T-helper 2 cell (primary cell): Measurements from ENCODE around the gene ICAM4.
"Not testable (repeated sequence)": the region's sequence is repeated elsewhere in the genome, so short reads cannot be mapped to it uniquely, and the experiment has no call there.

ENCODE experiments used
- DNase-seq, 5 experiments: peaks; one replicate each; pipeline versions ENCODE4 v3.0.0 to v3.0.0-alpha.2; 2012 to 2022
- total RNA-seq, 2 donors: gene quantifications; one replicate each; lab custom pipeline; 2026; lab: John Stamatoyannopoulos, UW

Gene ICAM4, protein sequence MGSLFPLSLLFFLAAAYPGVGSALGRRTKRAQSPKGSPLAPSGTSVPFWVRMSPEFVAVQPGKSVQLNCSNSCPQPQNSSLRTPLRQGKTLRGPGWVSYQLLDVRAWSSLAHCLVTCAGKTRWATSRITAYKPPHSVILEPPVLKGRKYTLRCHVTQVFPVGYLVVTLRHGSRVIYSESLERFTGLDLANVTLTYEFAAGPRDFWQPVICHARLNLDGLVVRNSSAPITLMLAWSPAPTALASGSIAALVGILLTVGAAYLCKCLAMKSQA
- 0 to 0.74 reads per million in 2 donors for total RNA-seq

DNA sequence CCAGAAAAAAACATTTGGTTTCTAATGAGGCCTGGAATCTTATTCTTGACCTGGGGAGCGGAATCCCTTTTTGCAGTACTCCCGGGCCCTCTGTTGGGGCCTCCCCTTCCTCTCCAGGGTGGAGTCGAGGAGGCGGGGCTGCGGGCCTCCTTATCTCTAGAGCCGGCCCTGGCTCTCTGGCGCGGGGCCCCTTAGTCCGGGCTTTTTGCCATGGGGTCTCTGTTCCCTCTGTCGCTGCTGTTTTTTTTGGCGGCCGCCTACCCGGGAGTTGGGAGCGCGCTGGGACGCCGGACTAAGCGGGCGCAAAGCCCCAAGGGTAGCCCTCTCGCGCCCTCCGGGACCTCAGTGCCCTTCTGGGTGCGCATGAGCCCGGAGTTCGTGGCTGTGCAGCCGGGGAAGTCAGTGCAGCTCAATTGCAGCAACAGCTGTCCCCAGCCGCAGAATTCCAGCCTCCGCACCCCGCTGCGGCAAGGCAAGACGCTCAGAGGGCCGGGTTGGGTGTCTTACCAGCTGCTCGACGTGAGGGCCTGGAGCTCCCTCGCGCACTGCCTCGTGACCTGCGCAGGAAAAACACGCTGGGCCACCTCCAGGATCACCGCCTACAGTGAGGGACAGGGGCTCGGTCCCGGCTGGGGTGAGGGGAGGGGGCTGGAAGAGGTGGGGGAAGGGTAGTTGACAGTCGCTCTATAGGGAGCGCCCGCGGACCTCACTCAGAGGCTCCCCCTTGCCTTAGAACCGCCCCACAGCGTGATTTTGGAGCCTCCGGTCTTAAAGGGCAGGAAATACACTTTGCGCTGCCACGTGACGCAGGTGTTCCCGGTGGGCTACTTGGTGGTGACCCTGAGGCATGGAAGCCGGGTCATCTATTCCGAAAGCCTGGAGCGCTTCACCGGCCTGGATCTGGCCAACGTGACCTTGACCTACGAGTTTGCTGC, at the start of gene ICAM4:
Gene ICAM4, plus strand, starts transcription at position 153 of the 935 bp plus-strand sequence. Its CDS starts 58 bp downstream, at position 211.
- DNase-seq = peak in 1 of 5 experiments; percentile 52

- no peak for DNase-seq
Measured at GRCh38 chr19:10237702-10238101, 49.1 kb upstream of the ICAM4 start.

- peak in 1 of 5 experiments; percentile 37 for DNase-seq
Measured at GRCh38 chr19:10238172-10238783, 48.5 kb upstream of the ICAM4 start.

DNA sequence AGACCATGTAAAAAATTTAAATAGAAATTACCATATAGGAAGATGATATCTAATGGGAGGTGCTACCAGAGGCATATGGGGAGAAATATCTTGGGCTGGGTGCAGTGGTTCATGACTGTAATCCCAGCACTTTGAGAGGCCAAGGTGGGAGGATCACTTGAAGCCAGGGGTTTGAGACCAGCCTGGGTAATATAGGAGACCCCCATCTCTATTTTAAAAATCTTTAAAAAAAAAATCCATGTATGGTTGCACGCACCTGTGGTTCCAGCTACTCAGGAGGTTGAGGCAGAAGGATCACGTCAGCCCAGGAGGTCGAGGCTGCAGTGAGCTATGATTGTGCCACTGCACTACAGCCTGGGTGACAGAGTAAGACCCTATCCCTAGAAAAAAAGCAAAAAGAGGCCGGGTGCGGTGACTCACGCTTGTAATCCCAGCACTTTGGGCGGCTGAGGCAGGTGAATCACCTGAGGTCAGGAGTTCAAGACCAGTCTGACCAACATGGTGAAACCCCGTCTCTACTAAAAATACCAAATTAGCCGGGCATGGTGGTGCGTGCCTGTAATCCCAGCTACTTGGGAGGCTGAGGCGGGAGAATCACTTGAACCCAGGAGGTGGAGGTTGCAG, 44.8 kb upstream of the ICAM4 start:
- DNase-seq = not testable (repeated sequence)

DNA sequence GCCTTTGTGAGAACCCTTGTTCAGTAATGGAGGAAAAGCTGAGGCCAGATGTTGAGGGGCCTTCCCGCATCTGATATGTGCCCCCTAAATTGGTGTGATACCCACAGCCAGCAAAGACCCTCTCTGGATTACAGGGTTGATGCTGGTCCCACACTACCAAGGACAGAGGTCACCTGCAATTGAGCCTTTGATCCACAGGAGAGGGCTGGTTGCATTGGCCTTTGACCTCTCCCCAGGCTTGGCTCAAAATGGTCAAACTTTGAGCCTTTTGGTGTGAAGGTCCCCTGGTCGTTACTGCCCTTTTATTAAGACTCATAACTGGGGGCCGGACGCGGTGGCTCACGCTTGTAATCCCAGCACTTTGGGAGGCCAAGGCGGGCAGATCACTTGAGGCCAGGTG, 43.1 kb upstream of the ICAM4 start:
- DNase-seq = no peak

DNA sequence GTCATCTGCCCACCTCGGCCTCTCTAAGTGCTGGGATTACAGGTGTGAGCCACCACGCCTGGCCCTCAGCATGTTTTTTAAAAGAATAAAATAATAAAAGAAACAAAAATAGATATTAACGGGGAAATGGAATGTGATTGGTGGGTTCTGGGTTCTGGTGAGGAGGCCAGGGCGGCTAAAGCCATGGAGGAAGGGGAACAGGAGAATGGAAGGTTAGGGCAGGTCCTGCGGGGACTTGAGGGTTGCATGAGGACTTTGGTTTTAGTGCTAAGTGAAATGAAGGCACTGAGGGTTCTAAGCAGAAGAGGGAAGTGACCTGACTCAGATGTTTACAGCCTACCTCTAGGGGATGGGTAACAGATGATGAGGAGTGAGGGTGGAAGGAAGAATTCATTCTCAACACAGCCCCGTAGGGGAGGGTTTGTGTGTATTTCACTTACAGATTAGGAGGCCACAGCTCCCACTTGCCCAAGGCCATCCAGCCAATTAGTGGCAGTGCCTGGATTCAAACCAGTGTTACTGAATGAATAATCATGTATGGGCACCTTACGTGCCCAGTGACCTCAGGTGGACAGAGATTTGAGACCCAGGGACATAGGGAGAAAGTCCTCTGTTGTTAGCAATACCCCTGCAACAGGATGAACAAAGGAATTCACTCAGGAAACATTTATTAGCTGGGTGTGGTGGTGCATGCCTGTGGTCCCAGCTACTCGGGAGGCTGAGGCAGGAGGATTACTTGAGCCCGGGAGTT, 41.4 kb upstream of the ICAM4 start:
- no peak for DNase-seq

DNA sequence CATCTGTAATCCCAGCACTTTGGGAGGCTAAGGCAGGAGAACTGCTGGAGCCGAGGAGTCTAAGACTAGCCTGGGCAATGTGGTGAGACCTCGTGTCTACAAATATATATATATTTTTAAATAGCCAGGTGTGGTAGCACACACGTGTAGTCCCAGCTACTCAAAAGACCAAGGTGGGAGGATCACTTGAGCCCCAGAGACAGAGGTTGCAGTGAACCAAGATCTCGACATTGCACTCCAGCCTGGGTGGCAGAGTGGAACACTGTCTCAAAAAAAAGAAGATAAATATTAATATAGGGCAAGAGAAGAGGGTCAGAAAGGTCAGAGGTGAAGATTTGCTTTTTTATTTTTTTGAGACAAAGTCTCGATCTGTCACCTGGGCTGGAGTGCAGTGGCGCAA, 40.2 kb upstream of the ICAM4 start:
- DNase-seq = no peak

GRCh38 chr19:10251792-10252694, 34.7 kb upstream of the ICAM4 start, which contains the start of gene MRPL4:
MRPL4 (plus strand) TSS chr19:10252214; CDS start chr19:10252254, 40 bp downstream.
- DNase-seq = peak; percentile 83 to 99 (median 95)

- DNase-seq = no peak
Measured at GRCh38 chr19:10252707-10253106, 34.0 kb upstream of the ICAM4 start.

DNA sequence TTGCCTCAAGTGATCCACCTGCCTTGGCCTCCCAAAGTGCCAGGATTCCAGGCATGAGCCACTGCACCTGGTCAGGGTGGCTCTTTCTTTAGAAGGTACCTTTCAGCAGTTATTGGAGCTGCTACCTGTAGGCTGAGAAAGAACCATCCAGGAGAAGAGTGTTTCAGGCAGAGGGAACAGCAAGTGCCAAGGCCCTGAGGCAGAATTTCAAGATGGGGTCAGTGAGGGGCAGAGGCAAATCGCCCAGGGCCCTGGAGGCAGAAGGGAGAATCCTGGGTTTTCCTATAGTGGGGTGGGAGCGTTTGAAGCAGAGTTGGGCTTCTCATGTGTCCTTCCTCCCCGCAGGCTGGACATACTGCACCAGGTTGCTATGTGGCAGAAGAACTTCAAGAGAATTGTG, 32.5 kb upstream of the ICAM4 start:
- DNase-seq = no peak

GRCh38 chr19:10255358-10255757, 31.4 kb upstream of the ICAM4 start:
- DNase-seq = no peak

GRCh38 chr19:10256551-10256950, 30.2 kb upstream of the ICAM4 start:
- DNase-seq = no peak

- DNase-seq = no peak
Measured at GRCh38 chr19:10256970-10257615, 29.7 kb upstream of the ICAM4 start.

- no peak for DNase-seq
Measured at GRCh38 chr19:10258080-10258710, 28.6 kb upstream of the ICAM4 start.

DNA sequence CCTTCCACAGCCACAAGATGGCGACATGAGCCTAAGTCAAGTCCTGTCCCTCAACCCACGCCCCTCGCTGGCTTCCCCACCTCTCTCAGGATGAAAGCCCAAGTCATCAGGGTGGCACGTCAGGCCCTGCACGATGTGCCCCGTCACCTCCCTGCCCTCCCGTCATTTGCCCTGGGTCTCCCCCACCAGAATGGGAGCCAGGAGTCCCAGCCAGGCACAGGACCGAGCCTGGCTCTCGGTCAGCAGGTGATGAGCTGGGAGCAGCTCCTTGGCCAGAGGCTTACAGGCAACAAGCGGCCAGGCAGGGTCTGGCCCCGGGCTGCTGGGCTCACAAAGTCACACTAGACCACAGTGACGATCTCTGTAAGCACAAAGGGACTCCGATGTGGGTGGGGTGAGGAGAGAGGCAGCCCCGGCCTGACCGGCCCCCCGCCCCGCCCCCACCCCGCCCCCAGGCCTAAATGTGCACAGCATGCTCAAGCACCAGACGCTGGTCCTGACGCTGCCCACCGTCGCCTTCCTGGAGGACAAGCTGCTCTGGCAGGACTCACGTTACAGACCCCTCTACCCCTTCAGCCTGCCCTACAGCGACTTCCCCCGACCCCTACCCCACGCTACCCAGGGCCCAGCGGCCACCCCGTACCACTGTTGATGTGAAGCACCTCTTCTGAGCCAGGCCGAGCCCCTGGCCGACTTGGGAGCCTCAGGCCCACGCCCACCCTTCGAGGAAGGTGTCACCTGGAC, 27.4 kb upstream of the ICAM4 start:
- peak; percentile 60 to 94 (median 84) for DNase-seq

GRCh38 chr19:10260141-10260584, 26.6 kb upstream of the ICAM4 start:
- peak in 2 of 5 experiments; percentile 55 to 82 for DNase-seq

- DNase-seq = no peak
Measured at GRCh38 chr19:10262771-10263170, 24.0 kb upstream of the ICAM4 start.

- no peak for DNase-seq
Measured at GRCh38 chr19:10266706-10267105, 20.0 kb upstream of the ICAM4 start.

- no peak for DNase-seq
Measured at GRCh38 chr19:10268071-10268470, 18.7 kb upstream of the ICAM4 start.
